Astrocyte (in vitro differentiated cells and primary cell): ENCODE measurements around the gene CNOT1. TPM values are rescaled to one million over a fixed set of nuclear protein-coding genes. Genes with fewer than 3 reads are reported as not detected.

Experiments
- DNase-seq: peaks from one replicate; pipeline ENCODE4 v3.0.0-alpha.2; 2010; ENCODE audit warnings: low read depth
- FAIRE-seq: peaks from 2 replicates; lab custom pipeline; 2011; peaks lifted over from hg19 to GRCh38; lab: Jason Lieb, UNC
- H2AFZ ChIP-seq: 2 replicates; pipeline ENCODE4 v1.6.0; 2012; ENCODE audit warnings: low read depth, low read length, inconsistent platforms
- H3K27ac ChIP-seq: 2 replicates; pipeline ENCODE4 v1.5.1; 2011; ENCODE audit warnings: low read depth, low read length, inconsistent platforms
- H3K27me3 ChIP-seq: 2 replicates; pipeline ENCODE4 v1.6.0; 2011; ENCODE audit warnings: low read length, inconsistent platforms; ENCODE audit not compliant: insufficient read depth
- H3K36me3 ChIP-seq: 2 replicates; pipeline ENCODE4 v1.5.1; 2011; ENCODE audit warnings: low read length, inconsistent platforms; ENCODE audit not compliant: insufficient read depth
- H3K4me1 ChIP-seq: 2 replicates; pipeline ENCODE4 v1.5.1; 2011; ENCODE audit warnings: low read length, inconsistent platforms; ENCODE audit not compliant: insufficient read depth
- H3K4me2 ChIP-seq: 2 replicates; pipeline ENCODE4 v1.6.0; 2012; ENCODE audit warnings: low read length, inconsistent platforms
- H3K4me3 ChIP-seq: 2 replicates; pipeline ENCODE4 v1.5.1; 2011; ENCODE audit warnings: low read depth, mild to moderate bottlenecking, low read length, inconsistent platforms; ENCODE audit not compliant: insufficient read depth
- H3K79me2 ChIP-seq: 2 replicates; pipeline ENCODE4 v1.6.0; 2012; ENCODE audit warnings: mild to moderate bottlenecking, low read length, inconsistent platforms; ENCODE audit not compliant: insufficient read depth
- H3K9ac ChIP-seq: 2 replicates; pipeline ENCODE4 v1.6.0; 2012; ENCODE audit warnings: mild to moderate bottlenecking, low read length, inconsistent platforms
- H3K9me3 ChIP-seq: 2 replicates; pipeline ENCODE4 v1.5.1; 2012; ENCODE audit warnings: low read depth, mild to moderate bottlenecking, low read length, inconsistent platforms; ENCODE audit not compliant: insufficient read depth
- H4K20me1 ChIP-seq: 2 replicates; pipeline ENCODE4 v1.6.0; 2012; ENCODE audit warnings: low read length, inconsistent platforms; ENCODE audit not compliant: insufficient read depth
- H3K27ac Mint-ChIP-seq: one replicate; pipeline ENCODE4 v1.8.0; 2021; ENCODE audit warnings: mild to moderate bottlenecking, mixed read lengths; ENCODE audit not compliant: unreplicated experiment
- H3K27me3 Mint-ChIP-seq: one replicate; pipeline ENCODE4 v1.8.0; 2021; ENCODE audit warnings: low read depth, mixed read lengths; ENCODE audit not compliant: unreplicated experiment
- H3K36me3 Mint-ChIP-seq: one replicate; pipeline ENCODE4 v1.8.0; 2021; ENCODE audit warnings: low read depth, mixed read lengths; ENCODE audit not compliant: unreplicated experiment
- H3K4me1 Mint-ChIP-seq: one replicate; pipeline ENCODE4 v1.8.0; 2021; ENCODE audit warnings: low read depth, mixed read lengths; ENCODE audit not compliant: unreplicated experiment
- H3K4me3 Mint-ChIP-seq: one replicate; pipeline ENCODE4 v1.8.0; 2021; ENCODE audit warnings: mild to moderate bottlenecking, moderate library complexity, mixed read lengths; ENCODE audit not compliant: unreplicated experiment
- H3K9me3 Mint-ChIP-seq: one replicate; pipeline ENCODE4 v1.8.0; 2021; ENCODE audit warnings: mild to moderate bottlenecking, mixed read lengths; ENCODE audit not compliant: unreplicated experiment
- CTCF ChIP-seq: IDR thresholded peaks from 2 replicates; pipeline ENCODE4 v1.5.1; 2011; ENCODE audit warnings: low read depth, mild to moderate bottlenecking, inconsistent platforms, low read length, moderate library complexity; ENCODE audit not compliant: insufficient read depth
- EZH2 ChIP-seq: IDR thresholded peaks from 2 replicates; pipeline ENCODE4 v1.6.1; 2012; ENCODE audit warnings: mild to moderate bottlenecking, low read length, inconsistent platforms; ENCODE audit not compliant: insufficient read depth
- total RNA-seq: library from RNA; stranded (reverse); gene quantifications from 2 replicates; pipeline ENCODE4 v1.2.1, GENCODE V29; 2021

CNOT1 gene
- total RNA-seq, 1 donor from 2014 or later = 212 TPM

GRCh38 chr16:58644108-58644507, 14.5 kb upstream of the CNOT1 start:
- Histone ChIP-seq H3K9ac (no peak overlapping the region), H3K4me3 (no peak overlapping the region), H3K9me3 (no peaks in the 10 kb centered on the region), H2AFZ (no peak overlapping the region), H3K4me2 (no peak overlapping the region), H3K4me1 (no peaks in the 10 kb centered on the region), H3K79me2 (no peaks in the 10 kb centered on the region), H3K27ac (no peak overlapping the region), H3K27me3 (no peaks in the 10 kb centered on the region), H4K20me1 (no peaks in the 10 kb centered on the region), H3K36me3 (no peaks in the 10 kb centered on the region)
- TF ChIP-seq EZH2 (no peak), CTCF (no peak)
- no peak for FAIRE-seq
- Mint-ChIP-seq H3K4me1 (no peaks in the 10 kb centered on the region), H3K9me3 (no peaks in the 10 kb centered on the region), H3K4me3 (no peak overlapping the region), H3K27me3 (peaks cover 7% of the 10 kb centered on the region), H3K36me3 (no peaks in the 10 kb centered on the region), H3K27ac (peak overlapping the region; percentile 72)
- DNase-seq = no peak

GRCh38 chr16:58640949-58641348, 11.3 kb upstream of the CNOT1 start:
- H3K27me3 Mint-ChIP-seq = peaks cover 7% of the 10 kb centered on the region
- no peak overlapping the region for H3K4me3 Mint-ChIP-seq
- Histone ChIP-seq H3K79me2 (no peaks in the 10 kb centered on the region), H3K36me3 (no peaks in the 10 kb centered on the region), H3K4me2 (no peak overlapping the region), H3K27me3 (no peaks in the 10 kb centered on the region), H3K9me3 (no peaks in the 10 kb centered on the region), H3K4me1 (peaks cover 4% of the 10 kb centered on the region), H2AFZ (no peak overlapping the region), H4K20me1 (no peaks in the 10 kb centered on the region), H3K27ac (no peak overlapping the region), H3K4me3 (no peak overlapping the region), H3K9ac (no peak overlapping the region)
- TF ChIP-seq CTCF = no peak
- no peaks in the 10 kb centered on the region for H3K36me3 Mint-ChIP-seq
- H3K9me3 Mint-ChIP-seq = no peaks in the 10 kb centered on the region
- no peak for FAIRE-seq
- H3K4me1 Mint-ChIP-seq = peaks cover 5% of the 10 kb centered on the region
- no peak for DNase-seq
- H3K27ac Mint-ChIP-seq = no peak overlapping the region

GRCh38 chr16:58639836-58640235, 10.2 kb upstream of the CNOT1 start:
- Mint-ChIP-seq H3K27me3 (peaks cover 8% of the 10 kb centered on the region), H3K36me3 (no peaks in the 10 kb centered on the region), H3K9me3 (no peaks in the 10 kb centered on the region), H3K27ac (no peak overlapping the region), H3K4me1 (peaks cover 5% of the 10 kb centered on the region), H3K4me3 (no peak overlapping the region)
- no peaks in the 10 kb centered on the region for H4K20me1 ChIP-seq
- DNase-seq (no peak), FAIRE-seq (no peak)
- no peak overlapping the region for H3K4me2 ChIP-seq
- H3K4me1 ChIP-seq = peaks cover 4% of the 10 kb centered on the region
- TF ChIP-seq EZH2 (no peak), CTCF (no peak)
- no peaks in the 10 kb centered on the region for H3K9me3 ChIP-seq
- H2AFZ ChIP-seq = no peak overlapping the region
- H3K27me3 ChIP-seq = no peaks in the 10 kb centered on the region
- no peaks in the 10 kb centered on the region for H3K79me2 ChIP-seq
- no peaks in the 10 kb centered on the region for H3K36me3 ChIP-seq
- no peak overlapping the region for H3K4me3 ChIP-seq
- no peak overlapping the region for H3K27ac ChIP-seq
- H3K9ac ChIP-seq = no peak overlapping the region
